B cell (primary cell): ENCODE measurements around the gene TMEM26. TPM values are rescaled to one million over a fixed set of nuclear protein-coding genes. Genes with fewer than 3 reads are reported as not detected.

Experiments used
- ATAC-seq: fragments of 200-7000 bp; cut with Tn5 transposase; one replicate; pipeline ENCODE4 v1.10.0; 2021; ENCODE audit warnings: low read depth, mild to moderate bottlenecking, moderate number of reproducible peaks, moderate library complexity
- CTCF ChIA-PET: fragments of 350-600 bp; sonication (Branson Sonifier 250); formaldehyde crosslinking; loops from one replicate; lab custom pipeline; 2021; ENCODE audit warnings: antibody characterized with exemption, inconsistent platforms; lab: Charles Lee
- POLR2A ChIA-PET: fragments of 350-600 bp; sonication (Branson Sonifier 250); formaldehyde crosslinking; loops from one replicate; lab custom pipeline; 2021; ENCODE audit warnings: antibody characterized with exemption; lab: Charles Lee
- DNase-seq: peaks from one replicate; pipeline ENCODE4 v3.0.0; 2013
- H2AFZ ChIP-seq: 2 replicates; pipeline ENCODE4 v1.6.1; 2012; ENCODE audit warnings: mild to moderate bottlenecking, low read depth, low read length; ENCODE audit not compliant: insufficient read depth, poor library complexity, severe bottlenecking
- H3K27ac ChIP-seq, 2 donors: 1 replicate in 1 of 2; 2 replicates in 1 of 2; pipeline ENCODE4 v1.5.1; 2012 to 2013; ENCODE audit warnings: low read length in 2 of 2, mild to moderate bottlenecking in 2 of 2, moderate library complexity in 1 of 2
- H3K27me3 ChIP-seq, 4 experiments: fragments of 200-600 bp in 1 of 4; sonication (generic) in 1 of 4; replicated peaks in 1 of 4; 1 replicate in 2 of 4; 2 replicates in 2 of 4; pipeline versions ENCODE4 v1.6.1 to v1.7.0; 2013 to 2016; ENCODE audit warnings: low read length in 3 of 4, mild to moderate bottlenecking in 2 of 4, mixed read lengths in 1 of 4, moderate library complexity in 1 of 4; ENCODE audit not compliant: insufficient read depth in 4 of 4, control insufficient read depth in 3 of 4; ENCODE audit errors: control extremely low read depth in 1 of 4
- H3K36me3 ChIP-seq, 2 experiments: replicated peaks in 1 of 2; 1 replicate in 1 of 2; 2 replicates in 1 of 2; pipeline versions ENCODE4 v1.6.1 to v1.7.1; 2013; ENCODE audit warnings: low read length in 1 of 2; ENCODE audit not compliant: insufficient read depth in 2 of 2, control insufficient read depth in 1 of 2; ENCODE audit errors: control extremely low read depth in 1 of 2, extremely low read depth in 1 of 2
- H3K4me1 ChIP-seq, 2 donors: fragments of 200-600 bp in 1 of 2; sonication (generic) in 1 of 2; 1 replicate in 1 of 2; 2 replicates in 1 of 2; pipeline versions ENCODE4 v1.5.1 to v1.6.1; 2013 to 2017; ENCODE audit warnings: low read length in 2 of 2; ENCODE audit not compliant: control insufficient read depth in 2 of 2, insufficient read depth in 2 of 2
- H3K4me2 ChIP-seq: replicated peaks from 2 replicates; pipeline ENCODE3; 2012; ENCODE audit warnings: mild to moderate bottlenecking, low read depth, low read length; ENCODE audit not compliant: poor library complexity, severe bottlenecking
- H3K4me3 ChIP-seq, 5 experiments: fragments of 200-600 bp in 1 of 5; sonication (generic) in 1 of 5; 1 replicate in 3 of 5; 2 replicates in 2 of 5; pipeline versions ENCODE4 v1.5.1 to v1.7.0; 2011 to 2016; ENCODE audit warnings: low read length in 4 of 5, mild to moderate bottlenecking in 4 of 5, low read depth in 2 of 5, control low read depth in 1 of 5, moderate library complexity in 1 of 5; ENCODE audit not compliant: insufficient read depth in 1 of 5; ENCODE audit errors: control extremely low read depth in 1 of 5, extremely low read depth in 1 of 5
- H3K79me2 ChIP-seq: fragments of 200-600 bp; sonication (generic); one replicate; pipeline ENCODE4 v1.6.0; 2016; ENCODE audit warnings: low read length; ENCODE audit not compliant: control insufficient read depth, insufficient read depth
- H3K9ac ChIP-seq: fragments of 200-600 bp; sonication (generic); 2 replicates; pipeline ENCODE4 v1.6.1; 2017; ENCODE audit warnings: mild to moderate bottlenecking, low read length, moderate library complexity
- H3K9me3 ChIP-seq, 3 donors: one replicate each; pipeline versions ENCODE4 v1.6.1 to v1.7.1; 2013; ENCODE audit warnings: low read length in 2 of 3; ENCODE audit not compliant: control insufficient read depth in 2 of 3, insufficient read depth in 1 of 3; ENCODE audit errors: control extremely low read depth in 1 of 3
- H4K20me1 ChIP-seq: 2 replicates; pipeline ENCODE4 v1.6.0; 2012; ENCODE audit warnings: mild to moderate bottlenecking, low read length; ENCODE audit not compliant: insufficient read depth, control insufficient read depth, poor library complexity, severe bottlenecking
- H3K27ac Mint-ChIP-seq: one replicate; pipeline ENCODE4 v1.8.0; 2021; ENCODE audit warnings: mixed read lengths
- H3K27me3 Mint-ChIP-seq: one replicate; pipeline ENCODE4 v1.8.0; 2021; ENCODE audit warnings: mixed read lengths
- H3K4me1 Mint-ChIP-seq: one replicate; pipeline ENCODE4 v1.8.0; 2021; ENCODE audit warnings: mixed read lengths
- H3K4me3 Mint-ChIP-seq: one replicate; pipeline ENCODE4 v1.8.0; 2021; ENCODE audit warnings: mixed read lengths
- H3K9me3 Mint-ChIP-seq: one replicate; pipeline ENCODE4 v1.8.0; 2022; ENCODE audit warnings: mixed read lengths; ENCODE audit not compliant: insufficient read depth
- EZH2 ChIP-seq: IDR thresholded peaks from 2 replicates; pipeline ENCODE4 v1.6.1; 2012; ENCODE audit warnings: borderline replicate concordance, low read depth, mild to moderate bottlenecking, moderate library complexity, low read length; ENCODE audit not compliant: insufficient read depth, poor library complexity, severe bottlenecking
- WGBS: methylation state at CpG from one replicate; pipeline ENCODE4 v1.1.5; 2013; ENCODE audit warnings: missing lambda C conversion rate; ENCODE audit not compliant: insufficient coverage; 5-methylcytosine and 5-hydroxymethylcytosine counted together
- intact Hi-C: fragments of 100-400 bp; cut with micrococcal nuclease; formaldehyde crosslinking; loops from one replicate; pipeline ENCODE4 v1.10.0; 2022
- polyA plus RNA-seq: library from polyadenylated mRNA; depleted of rRNA; stranded (reverse); fragments of >200 nt; gene quantifications from 2 replicates; pipeline ENCODE4 v1.2.3, GENCODE V29; 2012
- total RNA-seq, 2 donors: library from RNA; stranded (reverse); fragments of 120-200 nt in 1 of 2; gene quantifications; 1 replicate in 1 of 2; 2 replicates in 1 of 2; pipeline versions ENCODE4 v1.2.3 to v1.2.4, GENCODE V29; 2013 to 2022
- TF ChIP-seq, protein P1 (sequence below): fragments of 200-600 bp; IDR thresholded peaks from one replicate; pipeline ENCODE4 v1.8.0; 2022; ENCODE audit warnings: antibody characterized with exemption, mild to moderate bottlenecking

The TMEM26 gene
- total and polyA plus RNA-seq, 2 donors (not counting 1 experiment from before 2014, with no cell fraction given): not detected

GRCh38 chr10:61470740-61471139 is 17.6 kb upstream of the TMEM26 start:
- Histone ChIP-seq H3K79me2 (no peaks in the 10 kb centered on the region), H3K9me3 (no peaks in the 10 kb centered on the region), H3K27me3 (no peaks in the 10 kb centered on the region), H3K36me3 (no peaks in the 10 kb centered on the region), H3K27ac (no peak overlapping the region), H3K4me1 (no peaks in the 10 kb centered on the region), H3K4me3 (no peak overlapping the region), H4K20me1 (no peaks in the 10 kb centered on the region), H3K4me2 (no peak overlapping the region), H3K9ac (no peak overlapping the region), H2AFZ (no peak overlapping the region)
- H3K4me3 Mint-ChIP-seq: no peak overlapping the region
- POLR2A ChIA-PET: no interaction called here
- H3K4me1 Mint-ChIP-seq: no peaks in the 10 kb centered on the region
- intact Hi-C loops: no loop called here
- no peak for DNase-seq
- H3K9me3 Mint-ChIP-seq: no peaks in the 10 kb centered on the region
- H3K27me3 Mint-ChIP-seq: peaks cover 14% of the 10 kb centered on the region
- no CpG with 5 or more reads among the region's 2 CpGs for WGBS
- no peak for ATAC-seq
- no peak overlapping the region for H3K27ac Mint-ChIP-seq
- TF ChIP-seq, protein P1, sequence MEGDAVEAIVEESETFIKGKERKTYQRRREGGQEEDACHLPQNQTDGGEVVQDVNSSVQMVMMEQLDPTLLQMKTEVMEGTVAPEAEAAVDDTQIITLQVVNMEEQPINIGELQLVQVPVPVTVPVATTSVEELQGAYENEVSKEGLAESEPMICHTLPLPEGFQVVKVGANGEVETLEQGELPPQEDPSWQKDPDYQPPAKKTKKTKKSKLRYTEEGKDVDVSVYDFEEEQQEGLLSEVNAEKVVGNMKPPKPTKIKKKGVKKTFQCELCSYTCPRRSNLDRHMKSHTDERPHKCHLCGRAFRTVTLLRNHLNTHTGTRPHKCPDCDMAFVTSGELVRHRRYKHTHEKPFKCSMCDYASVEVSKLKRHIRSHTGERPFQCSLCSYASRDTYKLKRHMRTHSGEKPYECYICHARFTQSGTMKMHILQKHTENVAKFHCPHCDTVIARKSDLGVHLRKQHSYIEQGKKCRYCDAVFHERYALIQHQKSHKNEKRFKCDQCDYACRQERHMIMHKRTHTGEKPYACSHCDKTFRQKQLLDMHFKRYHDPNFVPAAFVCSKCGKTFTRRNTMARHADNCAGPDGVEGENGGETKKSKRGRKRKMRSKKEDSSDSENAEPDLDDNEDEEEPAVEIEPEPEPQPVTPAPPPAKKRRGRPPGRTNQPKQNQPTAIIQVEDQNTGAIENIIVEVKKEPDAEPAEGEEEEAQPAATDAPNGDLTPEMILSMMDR: no peak
- no peak for TF ChIP-seq EZH2
- CTCF ChIA-PET: interaction anchor here (0.7 kb wide), 1 partner anchor 794 kb away, joined by 3 read pairs; no protein-coding TSS in a partner anchor

DNA sequence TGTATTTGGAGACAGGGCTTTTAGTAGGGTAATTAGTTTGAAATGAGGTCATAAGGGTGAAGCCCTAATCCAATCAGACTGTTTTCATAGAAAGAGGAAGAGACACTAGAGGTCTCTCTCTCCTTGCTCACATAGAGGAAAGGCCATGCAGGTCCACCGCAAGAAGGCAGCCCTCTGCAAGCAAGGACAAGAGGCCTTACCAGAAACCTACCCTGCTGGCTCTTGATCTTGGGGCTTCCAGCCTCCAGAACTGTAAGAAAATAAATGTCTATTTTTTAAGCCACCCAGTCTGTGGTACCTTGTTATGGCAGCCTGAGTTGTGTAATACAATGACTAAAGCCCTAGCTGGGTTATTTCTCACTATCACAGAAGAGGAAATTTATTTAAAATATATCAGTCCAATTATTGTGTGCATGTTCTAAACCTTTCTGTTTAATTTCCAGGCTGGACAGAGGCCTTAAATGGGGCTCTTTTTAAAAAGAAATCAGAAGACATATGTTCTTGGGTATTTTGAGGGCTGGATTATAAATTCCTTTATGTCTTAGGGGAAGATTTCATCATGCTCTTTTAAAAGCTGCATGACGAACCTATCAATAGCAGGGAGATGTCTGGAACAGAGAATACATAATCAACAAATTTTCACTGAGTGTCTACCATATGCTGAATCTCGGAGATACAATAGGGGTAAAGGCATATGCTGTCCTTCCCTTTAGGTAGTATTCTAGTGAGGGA is 12.9 kb upstream of the TMEM26 start:
- Histone ChIP-seq H4K20me1 (no peaks in the 10 kb centered on the region), H3K79me2 (no peaks in the 10 kb centered on the region), H2AFZ (no peak overlapping the region), H3K9me3 (no peaks in the 10 kb centered on the region), H3K27me3 (no peaks in the 10 kb centered on the region), H3K4me1 (no peaks in the 10 kb centered on the region), H3K4me2 (no peak overlapping the region), H3K27ac (no peak overlapping the region), H3K36me3 (no peaks in the 10 kb centered on the region), H3K4me3 (no peak overlapping the region), H3K9ac (no peak overlapping the region)
- TF ChIP-seq, protein P1: no peak
- no peak for TF ChIP-seq EZH2
- Mint-ChIP-seq H3K27me3 (peaks cover 6% of the 10 kb centered on the region), H3K4me1 (no peaks in the 10 kb centered on the region), H3K9me3 (no peaks in the 10 kb centered on the region), H3K4me3 (no peak overlapping the region), H3K27ac (no peak overlapping the region)
- POLR2A ChIA-PET: no interaction called here
- intact Hi-C loops: no loop called here
- no CpG with 5 or more reads among the region's 3 CpGs for WGBS
- DNase-seq (no peak), ATAC-seq (no peak)
- CTCF ChIA-PET: no interaction called here
